ENCODE measurements around the gene CDK14.
"Not testable (repeated sequence)": the region's sequence is repeated elsewhere in the genome, so short reads cannot be mapped to it uniquely, and the experiment has no call there.

Gene CDK14

DNA sequence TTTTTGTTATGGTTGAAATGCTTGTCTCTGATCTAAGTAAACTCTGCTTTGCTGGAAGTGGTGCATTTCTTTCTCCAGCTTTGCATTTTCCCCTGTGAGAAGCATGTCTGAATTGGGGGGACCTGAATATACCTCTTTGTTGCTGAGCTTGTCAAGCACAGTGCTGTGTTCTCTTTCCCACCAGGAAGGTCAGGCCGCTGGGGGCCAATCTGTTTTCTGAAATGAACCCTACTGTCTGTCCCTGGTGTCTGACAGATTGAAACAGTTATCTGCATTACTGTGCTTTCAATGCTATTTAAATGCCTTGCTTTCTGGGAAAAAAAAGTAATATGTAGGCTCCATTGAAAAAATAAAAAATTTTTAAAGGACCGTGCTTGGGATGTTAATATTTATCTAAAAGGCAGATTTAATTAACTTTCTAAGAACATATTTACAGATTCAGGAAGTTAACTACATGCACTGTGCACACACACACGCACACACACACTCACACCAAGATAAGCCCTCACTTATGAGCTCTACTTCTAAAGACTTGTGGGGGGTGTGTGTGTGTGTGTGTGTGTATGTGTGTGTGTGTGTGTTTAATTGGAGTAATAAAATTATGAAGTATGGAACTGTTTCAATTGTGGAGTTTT lies 541.1 kb downstream of the CDK14 start:
- DNase-seq = no peak

DNA sequence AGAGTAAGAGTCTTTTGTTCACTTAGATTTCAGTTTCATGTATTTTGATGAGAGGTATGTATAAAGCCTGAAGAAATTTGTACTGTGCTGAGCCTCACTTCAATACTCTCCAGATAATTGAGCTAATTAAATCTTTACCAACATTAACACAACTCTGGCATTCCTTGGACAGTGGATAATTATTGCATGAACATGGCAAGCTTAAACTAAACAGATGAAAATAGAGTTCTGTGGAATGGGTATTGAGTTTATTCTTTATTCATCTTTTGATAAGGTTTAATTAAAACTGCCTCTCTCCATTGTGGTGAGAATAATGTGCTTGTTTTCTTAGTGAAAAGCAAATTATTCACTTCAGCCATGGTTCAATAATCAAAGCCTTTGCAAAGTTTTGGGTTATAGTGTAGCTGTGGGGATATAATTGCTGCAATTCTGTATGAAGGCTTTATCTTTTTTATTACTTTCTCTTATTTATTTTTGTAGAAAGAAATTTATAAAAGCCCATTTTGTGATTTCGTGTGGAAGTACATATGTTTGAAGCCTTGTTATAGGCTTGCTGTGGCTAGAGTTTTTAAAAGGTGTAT lies 541.8 kb downstream of the CDK14 start:
- no peak for DNase-seq

DNA sequence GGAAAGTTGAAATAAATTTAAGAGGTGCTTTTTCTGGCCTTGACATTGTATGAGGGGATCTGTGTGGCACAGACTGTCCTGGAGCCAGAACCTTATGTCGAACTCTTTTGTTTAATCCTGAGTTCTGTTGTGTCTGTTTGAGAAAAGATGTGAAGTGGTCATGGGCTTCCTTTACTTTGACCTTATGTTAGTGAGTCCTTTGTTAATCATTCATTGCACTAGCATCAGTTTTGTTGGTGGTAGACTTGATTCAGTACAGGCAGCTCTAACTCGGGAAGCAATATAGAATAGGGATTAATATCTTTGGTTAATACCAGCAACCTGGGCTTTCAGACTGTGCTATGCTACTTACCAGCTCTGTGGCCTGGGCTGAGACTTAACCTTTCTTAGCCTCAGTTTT lies 544.2 kb downstream of the CDK14 start:
- no peak for DNase-seq

DNA sequence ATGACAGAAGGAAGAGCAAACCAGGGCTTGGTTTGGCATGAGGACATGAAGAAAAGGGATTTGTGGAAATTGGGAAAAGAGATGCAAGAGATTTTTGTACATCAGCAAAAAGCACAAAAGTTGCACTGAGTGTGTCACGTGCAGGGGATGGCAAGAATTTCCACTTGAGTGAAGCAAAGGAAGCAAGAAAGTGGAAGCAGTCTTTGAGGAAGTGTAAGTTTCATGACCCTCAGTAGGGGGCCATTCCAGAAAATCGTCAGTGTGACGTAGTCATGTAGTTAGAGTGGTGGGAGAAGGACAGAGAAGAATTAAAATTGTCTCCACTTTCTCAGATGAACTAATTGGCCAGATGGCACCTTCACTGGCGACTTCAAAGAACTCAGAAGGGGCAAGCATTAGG lies 544.9 kb downstream of the CDK14 start:
- no peak for DNase-seq

DNA sequence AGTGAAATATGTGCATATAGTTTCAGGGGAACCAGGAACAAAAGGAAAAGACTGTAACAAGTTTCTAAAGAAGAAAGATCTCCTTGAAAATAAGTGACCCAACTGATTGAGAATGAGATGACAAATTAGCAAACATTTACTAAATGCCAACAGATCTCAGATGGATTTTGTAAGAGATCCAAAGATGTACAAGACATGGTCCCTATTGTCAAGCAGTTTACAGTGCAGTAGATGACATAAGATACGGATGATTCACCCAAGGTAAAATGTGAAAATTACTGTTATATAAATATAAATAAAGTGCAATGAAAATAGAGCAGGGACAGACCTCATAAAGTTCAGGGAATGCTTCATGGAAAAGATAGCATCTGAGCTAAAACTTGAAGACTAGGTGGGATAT lies 546.6 kb downstream of the CDK14 start:
- no peak for DNase-seq

DNA sequence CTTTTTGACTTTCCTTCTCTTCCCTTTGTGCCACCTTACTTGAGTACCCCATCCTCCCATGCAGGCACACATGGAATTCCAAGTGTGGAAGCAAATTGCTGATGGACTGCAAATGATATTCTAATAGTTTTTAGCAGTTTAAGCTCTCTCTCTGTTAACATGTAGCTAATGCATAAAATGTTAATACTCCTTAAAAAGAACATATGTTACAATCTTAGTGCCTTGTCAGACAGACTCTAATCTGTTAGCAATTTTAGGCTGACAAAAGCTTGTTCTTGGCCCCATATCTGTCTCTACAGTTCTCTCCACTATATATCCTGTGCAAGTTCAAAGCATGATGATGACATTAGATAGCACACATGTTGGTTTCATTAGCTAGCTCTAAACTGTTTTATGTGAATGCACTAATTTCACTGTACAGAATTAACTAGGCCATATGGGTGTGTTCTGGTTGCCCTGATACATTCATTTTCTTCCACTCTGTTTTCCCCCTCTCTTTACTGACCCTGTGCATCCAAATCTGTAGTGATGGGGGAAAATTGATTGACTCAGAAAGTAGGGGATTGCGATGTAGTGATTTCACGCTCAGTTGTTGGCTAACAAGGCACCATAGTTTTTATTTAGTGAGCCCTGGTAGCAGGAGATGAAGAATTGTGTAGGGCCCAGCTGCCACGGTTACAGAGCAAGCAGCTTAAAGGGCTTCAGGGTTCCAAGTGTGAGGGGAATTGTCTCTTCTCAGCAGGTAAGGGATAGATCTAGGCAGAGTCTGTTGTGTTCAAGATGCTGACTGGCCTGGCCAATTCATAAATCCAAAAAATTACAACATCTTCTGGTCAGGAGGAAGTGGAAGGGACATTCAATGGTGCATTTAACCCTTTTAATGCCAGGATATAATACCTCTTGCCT lies 553.5 kb downstream of the CDK14 start:
- no peak for DNase-seq

DNA sequence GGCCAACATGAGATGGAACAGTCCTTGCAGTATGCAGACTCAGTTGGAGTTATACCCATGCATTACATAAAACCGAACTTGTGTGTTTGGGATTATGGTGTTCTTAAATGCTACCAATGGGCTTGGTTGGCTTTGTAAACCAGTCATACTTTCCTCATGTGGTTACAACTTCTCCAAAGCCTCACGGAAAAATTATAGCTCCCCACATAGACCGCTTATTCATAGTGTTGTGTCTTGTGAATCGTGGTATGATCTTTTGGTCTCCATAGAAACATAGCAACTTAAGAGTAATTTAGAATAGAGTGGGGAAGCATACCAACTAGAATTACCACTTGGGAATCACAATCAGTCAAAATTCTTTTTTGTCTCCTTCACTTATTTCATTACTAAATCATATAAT lies 555.8 kb downstream of the CDK14 start:
- no peak for DNase-seq

DNA sequence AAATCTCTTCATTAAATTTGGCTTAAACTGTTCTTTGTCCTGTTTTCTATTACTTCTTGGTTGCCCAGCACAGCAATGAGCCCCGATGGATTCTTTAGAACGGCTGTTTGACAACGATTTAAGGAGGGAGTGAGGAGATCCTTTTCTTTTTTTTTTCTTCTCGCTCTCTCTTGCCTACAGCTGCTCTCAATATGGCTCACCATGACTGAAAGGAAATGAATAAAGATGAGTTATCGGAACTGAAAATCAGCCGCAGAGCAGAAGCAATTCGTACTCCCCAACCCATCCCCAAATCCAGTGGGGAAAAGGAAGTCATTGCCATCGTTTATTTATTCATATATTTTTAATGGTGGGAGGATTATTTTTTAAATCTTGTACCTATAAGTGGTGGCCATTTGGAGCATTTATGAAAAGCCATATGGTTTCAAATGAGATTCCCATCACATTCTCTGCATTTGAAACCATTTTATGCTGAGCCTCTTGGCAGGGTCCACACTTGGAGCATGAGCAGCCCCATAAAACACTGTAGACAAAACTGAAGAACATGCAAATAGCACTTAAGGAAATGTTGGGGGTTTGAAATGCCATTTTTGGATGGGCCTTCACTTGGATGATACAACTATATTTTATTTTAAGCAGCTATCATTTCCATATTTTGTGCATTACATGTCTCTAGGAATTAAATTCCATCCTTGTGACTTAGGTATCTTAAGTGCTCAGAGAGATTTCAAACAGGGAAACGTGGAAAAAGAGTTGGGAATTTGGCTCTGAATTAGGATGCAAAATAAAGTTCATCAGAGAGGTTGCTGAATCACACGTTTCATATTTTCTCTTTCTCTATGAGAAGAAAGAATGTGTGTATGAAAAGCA lies 560.4 kb downstream of the CDK14 start:
- no peak for DNase-seq

DNA sequence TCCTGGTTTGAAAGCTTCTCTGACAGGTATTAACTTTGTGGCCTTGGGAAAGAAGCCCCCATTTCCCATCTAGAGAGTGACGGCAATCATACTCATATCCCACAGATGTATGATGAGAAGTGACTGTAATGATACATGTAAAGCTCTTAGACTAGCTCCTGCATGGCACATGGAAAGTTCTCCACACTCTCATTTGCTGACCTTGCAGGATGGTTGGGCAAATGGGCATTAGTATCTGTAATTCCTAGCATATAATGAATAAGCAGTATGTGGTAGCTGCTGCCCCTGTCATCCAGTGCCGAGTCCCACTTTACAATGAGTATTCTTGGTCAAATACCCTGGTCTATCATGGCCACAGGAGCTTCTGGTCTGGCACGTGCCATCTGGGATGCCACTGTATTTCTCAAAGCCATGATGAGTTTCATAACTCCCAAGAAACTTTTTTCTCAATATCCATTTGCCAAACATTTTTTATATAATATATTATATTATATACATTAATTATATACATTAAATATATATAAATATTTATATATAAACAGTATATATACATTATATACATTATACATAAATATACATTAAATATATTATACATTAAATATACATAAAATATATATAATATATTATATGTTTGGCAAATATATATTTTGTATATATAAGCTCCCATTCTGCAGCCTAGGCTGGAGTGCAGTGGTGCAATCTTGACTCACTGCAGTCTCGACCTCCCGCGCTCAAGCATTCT lies 561.6 kb downstream of the CDK14 start:
- no peak for DNase-seq

DNA sequence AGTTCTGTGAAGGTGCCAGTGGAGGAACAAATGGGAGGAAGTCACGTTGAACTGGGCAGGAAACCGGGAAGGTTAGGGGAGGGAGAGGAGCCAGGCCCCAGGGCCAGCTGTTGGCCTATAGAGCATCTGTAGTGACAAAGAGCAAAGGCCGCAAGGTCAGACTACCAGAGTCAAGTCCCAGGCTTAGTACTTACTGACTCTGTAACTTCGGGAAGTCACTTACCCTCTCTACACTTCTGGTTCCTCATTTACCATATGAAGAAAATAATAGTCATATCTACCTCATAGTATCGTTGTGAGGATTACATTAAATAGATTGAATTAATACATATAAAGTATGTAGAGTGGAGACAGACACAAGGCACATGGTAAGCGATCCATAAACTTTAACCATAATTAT lies 566.3 kb downstream of the CDK14 start:
- no peak for DNase-seq

DNA sequence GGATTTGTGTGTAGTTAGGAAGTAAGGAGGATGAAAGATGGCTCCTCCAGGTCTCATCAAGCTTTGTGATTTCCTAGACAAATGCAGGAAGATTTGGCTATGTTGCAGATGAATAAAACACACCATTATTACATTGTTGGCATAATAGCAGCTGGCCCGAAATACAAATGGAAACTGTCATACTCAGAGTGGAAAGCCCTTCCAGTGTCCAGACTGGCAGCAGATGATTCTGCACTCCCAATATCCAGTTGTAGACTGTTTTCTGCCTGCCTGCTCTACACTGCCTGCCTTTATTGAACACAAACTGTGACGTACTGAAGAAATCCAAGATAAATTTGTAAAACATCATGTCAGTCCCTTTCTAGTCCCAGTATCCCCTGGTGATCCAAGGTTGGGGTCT lies 568.4 kb downstream of the CDK14 start:
- DNase-seq = no peak

DNA sequence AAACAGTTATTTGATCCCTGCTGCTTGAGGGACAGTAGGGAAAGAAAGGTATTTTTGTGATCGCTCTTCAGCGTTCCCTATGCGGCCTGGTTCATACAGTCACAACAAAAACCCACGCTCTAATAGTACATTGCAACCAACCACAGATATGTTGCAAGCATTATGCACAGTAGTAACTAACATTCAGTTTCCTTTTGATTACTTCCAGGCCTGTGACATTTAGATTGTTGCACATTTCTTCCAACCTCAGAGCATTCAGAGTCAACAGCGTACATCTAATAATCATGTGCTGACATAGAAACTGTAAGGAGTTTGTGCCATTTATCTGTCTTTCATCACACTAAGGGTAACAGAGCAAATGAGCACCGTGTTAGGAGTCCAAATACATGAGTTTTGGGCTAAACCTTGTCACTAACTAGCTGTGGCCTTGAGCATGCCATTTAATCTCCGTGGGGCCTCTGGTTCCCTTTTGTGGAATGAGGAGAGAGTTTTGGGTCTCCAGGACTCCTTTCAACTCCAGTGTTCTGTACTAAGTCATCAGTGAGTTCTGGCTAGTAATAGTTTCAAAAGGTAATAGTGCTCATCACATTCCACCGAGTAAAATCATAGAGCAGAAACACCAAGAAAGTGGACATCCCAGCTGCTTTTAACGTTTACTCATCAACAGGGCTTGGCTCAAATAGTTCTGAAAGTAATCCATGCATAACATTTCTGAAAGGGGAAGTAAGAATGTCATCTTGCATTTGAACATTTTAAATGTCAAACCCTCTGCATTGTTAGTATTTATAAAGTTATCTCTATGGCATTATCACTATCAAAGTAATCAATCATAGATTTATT lies 569.1 kb downstream of the CDK14 start:
- DNase-seq = no peak

DNA sequence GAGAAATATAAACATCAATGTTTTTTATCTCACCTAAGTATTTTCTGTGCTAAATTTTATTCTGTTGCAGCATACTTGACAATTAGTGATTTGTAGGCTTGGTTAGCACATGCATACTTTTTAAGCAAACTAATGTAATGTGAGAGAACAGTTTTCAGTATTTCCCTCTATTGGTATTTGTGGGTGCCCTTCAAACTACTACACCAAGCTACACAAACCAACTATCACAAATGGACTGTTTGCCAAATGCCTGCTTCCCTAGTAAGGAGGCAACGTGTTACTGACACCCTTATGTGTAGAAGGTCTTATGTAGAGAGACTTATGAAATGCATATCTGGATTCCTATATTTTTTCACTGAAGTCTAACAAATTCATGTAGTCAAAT lies 569.7 kb downstream of the CDK14 start:
- DNase-seq = no peak

DNA sequence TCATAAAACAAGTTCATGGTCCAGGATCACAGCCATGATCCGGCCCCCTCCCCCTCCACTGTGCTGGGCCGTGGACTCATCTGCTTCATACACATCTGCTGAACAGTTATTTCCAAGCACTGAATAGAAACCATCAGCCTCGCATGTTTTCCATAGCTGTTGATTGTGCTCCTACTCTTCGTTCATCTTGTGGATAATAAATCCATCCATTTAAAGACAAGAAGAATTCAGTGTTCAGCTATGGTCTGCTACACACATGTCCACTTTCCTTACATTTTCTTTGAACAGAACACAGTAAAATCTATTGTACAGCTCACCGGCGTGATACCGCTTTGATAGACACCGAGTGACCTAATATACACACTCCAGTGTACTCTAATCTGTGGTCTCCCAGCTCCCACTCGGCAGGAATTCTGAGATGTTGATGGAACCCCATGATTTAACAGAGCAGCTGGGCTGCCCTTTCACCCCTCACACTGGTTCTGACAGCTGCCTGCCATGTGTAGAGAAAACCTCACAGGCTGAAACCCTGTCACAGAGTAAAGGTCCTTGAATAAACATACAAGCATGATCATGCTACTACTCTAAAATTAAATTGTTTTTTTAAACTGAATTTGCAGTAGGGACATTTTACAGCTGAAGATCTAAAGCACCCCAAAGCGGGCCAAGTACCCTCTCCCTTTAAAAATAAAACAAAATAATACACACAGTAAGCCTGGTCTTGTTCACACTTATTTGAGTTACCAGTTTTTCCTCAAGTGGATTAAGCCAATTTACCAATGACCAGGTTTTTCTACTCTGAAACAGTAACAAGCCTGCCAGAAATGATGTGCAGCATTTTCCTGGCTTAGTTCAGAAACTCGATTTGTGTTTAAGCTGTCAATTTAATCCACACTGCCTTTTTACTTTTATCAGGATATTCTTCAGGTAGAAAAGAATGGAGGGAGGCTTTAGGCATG lies 573.0 kb downstream of the CDK14 start:
- no peak for DNase-seq

DNA sequence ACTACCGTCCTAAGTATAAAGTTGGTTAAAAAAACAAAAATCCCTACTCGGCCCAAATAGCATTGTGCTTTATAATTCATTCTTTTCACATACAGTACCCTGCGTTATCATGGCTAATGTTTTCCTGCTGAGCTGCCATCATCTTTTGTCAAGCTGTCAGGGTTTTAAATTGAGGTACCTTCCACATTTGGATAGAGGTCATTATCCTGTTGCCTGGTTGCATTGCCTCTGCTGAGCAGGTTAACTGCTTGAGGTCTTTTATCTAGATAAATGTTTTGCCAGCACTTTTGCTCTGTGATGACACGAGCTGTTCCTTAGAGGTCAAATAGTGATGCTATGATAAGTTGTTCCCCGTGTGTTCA lies 573.7 kb downstream of the CDK14 start:
- no peak for DNase-seq

DNA sequence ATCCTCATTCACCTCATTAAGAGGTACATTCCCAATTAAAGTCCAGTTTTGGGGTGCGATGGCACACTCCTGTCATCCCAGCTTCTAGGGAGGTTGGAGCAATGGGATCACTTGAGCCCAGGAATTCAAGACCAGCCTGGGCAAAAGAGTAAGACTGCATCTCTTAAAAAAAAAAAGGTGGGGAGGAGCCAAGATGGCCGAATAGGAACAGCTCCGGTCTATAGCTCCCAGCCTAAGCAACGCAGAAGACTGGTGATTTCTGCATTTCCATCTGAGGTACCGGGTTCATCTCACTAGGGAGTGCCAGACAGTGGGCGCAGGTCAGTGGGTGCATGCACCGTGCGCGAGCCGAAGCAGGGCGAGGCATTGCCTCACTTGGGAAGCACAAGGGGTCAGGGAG lies 577.1 kb downstream of the CDK14 start:
- DNase-seq = not testable (repeated sequence)

DNA sequence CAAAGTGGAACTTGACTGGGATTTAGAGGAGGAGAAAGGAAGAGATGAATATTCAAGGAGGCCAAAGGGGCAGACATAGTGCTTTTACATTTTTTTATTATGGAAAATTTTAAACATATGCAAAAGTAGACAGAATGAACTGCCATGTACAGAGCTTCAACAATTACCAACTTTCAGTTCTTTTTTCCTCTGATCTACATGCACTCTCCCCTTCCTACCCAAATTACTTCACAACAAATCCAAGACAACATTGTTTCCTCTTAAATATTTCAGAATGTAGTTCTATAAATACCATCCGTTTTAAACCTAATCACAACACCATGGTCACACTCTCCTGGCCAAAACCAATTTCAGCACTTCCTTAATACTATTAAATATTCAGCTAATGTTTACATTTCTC lies 584.6 kb downstream of the CDK14 start:
- DNase-seq = no peak

DNA sequence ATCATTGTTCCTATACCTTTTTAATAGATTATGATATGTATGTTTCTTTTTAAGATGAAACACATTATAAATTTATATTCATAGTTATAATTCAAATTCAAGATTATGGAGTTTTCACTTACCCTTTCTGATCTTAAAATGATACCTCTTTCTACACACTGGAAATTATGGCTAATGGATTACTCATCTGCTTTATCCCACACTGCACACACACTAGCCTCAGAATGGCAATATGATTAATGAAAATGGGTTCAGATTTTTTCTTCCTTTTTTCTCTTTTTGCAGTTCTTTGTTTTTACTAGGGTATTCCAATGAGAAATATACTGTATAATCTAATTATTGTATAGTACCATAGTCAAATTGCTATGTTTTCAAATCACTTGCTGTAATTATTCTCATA lies 585.8 kb downstream of the CDK14 start:
- DNase-seq = no peak

DNA sequence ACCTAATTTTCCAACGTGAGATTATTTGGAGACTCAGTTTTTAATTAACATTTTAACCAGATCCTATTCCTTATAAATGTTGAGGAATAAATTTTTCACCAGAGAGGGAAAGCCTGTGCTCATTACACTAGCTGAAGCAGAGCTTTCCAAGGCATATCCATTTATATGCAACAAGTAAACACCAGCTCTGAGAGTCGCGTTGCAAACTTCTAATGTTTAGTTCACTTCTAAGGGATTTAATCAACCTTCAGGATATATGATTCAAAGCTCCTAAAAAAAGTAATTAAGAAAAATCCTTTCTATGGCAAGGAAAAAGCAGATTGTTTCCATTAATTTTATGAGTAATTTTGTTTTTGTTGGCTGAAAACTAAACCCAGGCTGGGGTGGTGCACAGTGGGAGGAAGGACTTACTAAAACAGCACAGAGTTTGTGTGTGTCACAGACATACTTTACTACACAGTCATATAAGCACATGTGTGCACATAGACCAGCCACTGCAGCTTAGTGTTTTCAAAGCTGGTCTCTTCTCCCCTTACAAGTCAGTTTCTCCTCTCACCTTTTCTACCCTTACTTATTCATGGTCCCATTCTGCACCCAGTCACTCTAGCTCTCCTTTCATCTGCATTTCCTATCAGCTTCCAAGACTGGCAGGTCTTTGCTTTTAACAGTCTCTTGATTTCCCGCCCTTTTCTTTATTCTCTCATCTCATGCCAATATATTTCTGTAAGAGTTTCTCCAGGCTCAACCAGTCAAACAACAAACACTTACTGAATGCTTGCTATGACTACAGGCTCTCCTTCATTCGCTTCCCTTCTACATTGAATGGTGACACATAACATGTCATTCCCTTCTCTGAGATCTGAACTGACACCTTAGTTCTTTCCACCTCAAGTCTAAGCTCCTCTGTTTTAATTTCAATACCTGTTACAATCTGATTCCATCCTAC lies 587.0 kb downstream of the CDK14 start:
- no peak for DNase-seq
